ENCODE data around the gene SMURF1. TPM values are rescaled to one million over a fixed set of nuclear protein-coding genes. Genes with fewer than 3 reads are reported as not detected.
"Not testable (repeated sequence)": the region's sequence is repeated elsewhere in the genome, so short reads cannot be mapped to it uniquely, and the experiment has no call there.

The SMURF1 gene
- total RNA-seq, 1 donor from 2014 or later: 12.7 TPM

GRCh38 chr7:99123571-99124033 lies 20.3 kb downstream of the SMURF1 start:
- intact Hi-C loops (cut with micrococcal nuclease): no loop called here

- intact Hi-C loops (cut with micrococcal nuclease): no loop called here
Measured at GRCh38 chr7:99122762-99123161, 21.1 kb downstream of the SMURF1 start.

- intact Hi-C loops (cut with micrococcal nuclease): no loop called here
Measured at GRCh38 chr7:99121496-99122021, 22.3 kb downstream of the SMURF1 start.

- intact Hi-C loops (cut with micrococcal nuclease): no loop called here
Measured at GRCh38 chr7:99120916-99121315, 23.0 kb downstream of the SMURF1 start.

- intact Hi-C loops (cut with micrococcal nuclease): no loop called here
Measured at GRCh38 chr7:99120501-99120900, 23.4 kb downstream of the SMURF1 start.

GRCh38 chr7:99118077-99118476 lies 25.8 kb downstream of the SMURF1 start:
- intact Hi-C loops (cut with micrococcal nuclease): no loop called here

GRCh38 chr7:99116144-99116543 lies 27.8 kb downstream of the SMURF1 start:
- intact Hi-C loops (cut with micrococcal nuclease): no loop called here

GRCh38 chr7:99115379-99115778 lies 28.5 kb downstream of the SMURF1 start:
- intact Hi-C loops (cut with micrococcal nuclease): no loop called here

- intact Hi-C loops (cut with micrococcal nuclease): no loop called here
Measured at GRCh38 chr7:99112979-99113378, 30.9 kb downstream of the SMURF1 start.

- intact Hi-C loops (cut with micrococcal nuclease): no loop called here
Measured at GRCh38 chr7:99112097-99112496, 31.8 kb downstream of the SMURF1 start.

- intact Hi-C loops (cut with micrococcal nuclease): no loop called here
Measured at GRCh38 chr7:99111591-99111990, 32.3 kb downstream of the SMURF1 start.

GRCh38 chr7:99109108-99110051 lies 34.5 kb downstream of the SMURF1 start:
- intact Hi-C loops (cut with micrococcal nuclease): no loop called here

- intact Hi-C loops (cut with micrococcal nuclease): no loop called here
Measured at GRCh38 chr7:99108613-99109012, 35.3 kb downstream of the SMURF1 start.

- intact Hi-C loops (cut with micrococcal nuclease): no loop called here
Measured at GRCh38 chr7:99106821-99107241, 37.1 kb downstream of the SMURF1 start.

- intact Hi-C loops (cut with micrococcal nuclease): no loop called here
Measured at GRCh38 chr7:99106411-99106810, 37.5 kb downstream of the SMURF1 start.

GRCh38 chr7:99105756-99106155 lies 38.2 kb downstream of the SMURF1 start:
- intact Hi-C loops (cut with micrococcal nuclease): no loop called here

GRCh38 chr7:99104631-99105030 lies 39.3 kb downstream of the SMURF1 start:
- intact Hi-C loops (cut with micrococcal nuclease): no loop called here

- intact Hi-C loops (cut with micrococcal nuclease): not testable (repeated sequence)
Measured at GRCh38 chr7:99103836-99104235, 40.1 kb downstream of the SMURF1 start.

- intact Hi-C loops (cut with micrococcal nuclease): no loop called here
Measured at GRCh38 chr7:99102809-99103690, 40.9 kb downstream of the SMURF1 start.

- intact Hi-C loops (cut with micrococcal nuclease): no loop called here
Measured at GRCh38 chr7:99102361-99102760, 41.5 kb downstream of the SMURF1 start.

- intact Hi-C loops (cut with micrococcal nuclease): not testable (repeated sequence)
Measured at GRCh38 chr7:99101516-99101915, 42.4 kb downstream of the SMURF1 start.

All from T-helper 2 cell treated with Interferon-gamma antibody and Interleukin-4, amounts not matched to agents 100 ng/mL and 5 ng/mL, for 36 hours (primary cell).